DMS79 (cell line): ENCODE results near the gene REXO1.
"Not testable (repeated sequence)": the region's sequence is repeated elsewhere in the genome, so short reads cannot be mapped to it uniquely, and the experiment has no call there.

Source experiments
- DNase-seq: peaks from one replicate; lab custom pipeline; 2025; lab: John Stamatoyannopoulos, UW

REXO1 gene, protein sequence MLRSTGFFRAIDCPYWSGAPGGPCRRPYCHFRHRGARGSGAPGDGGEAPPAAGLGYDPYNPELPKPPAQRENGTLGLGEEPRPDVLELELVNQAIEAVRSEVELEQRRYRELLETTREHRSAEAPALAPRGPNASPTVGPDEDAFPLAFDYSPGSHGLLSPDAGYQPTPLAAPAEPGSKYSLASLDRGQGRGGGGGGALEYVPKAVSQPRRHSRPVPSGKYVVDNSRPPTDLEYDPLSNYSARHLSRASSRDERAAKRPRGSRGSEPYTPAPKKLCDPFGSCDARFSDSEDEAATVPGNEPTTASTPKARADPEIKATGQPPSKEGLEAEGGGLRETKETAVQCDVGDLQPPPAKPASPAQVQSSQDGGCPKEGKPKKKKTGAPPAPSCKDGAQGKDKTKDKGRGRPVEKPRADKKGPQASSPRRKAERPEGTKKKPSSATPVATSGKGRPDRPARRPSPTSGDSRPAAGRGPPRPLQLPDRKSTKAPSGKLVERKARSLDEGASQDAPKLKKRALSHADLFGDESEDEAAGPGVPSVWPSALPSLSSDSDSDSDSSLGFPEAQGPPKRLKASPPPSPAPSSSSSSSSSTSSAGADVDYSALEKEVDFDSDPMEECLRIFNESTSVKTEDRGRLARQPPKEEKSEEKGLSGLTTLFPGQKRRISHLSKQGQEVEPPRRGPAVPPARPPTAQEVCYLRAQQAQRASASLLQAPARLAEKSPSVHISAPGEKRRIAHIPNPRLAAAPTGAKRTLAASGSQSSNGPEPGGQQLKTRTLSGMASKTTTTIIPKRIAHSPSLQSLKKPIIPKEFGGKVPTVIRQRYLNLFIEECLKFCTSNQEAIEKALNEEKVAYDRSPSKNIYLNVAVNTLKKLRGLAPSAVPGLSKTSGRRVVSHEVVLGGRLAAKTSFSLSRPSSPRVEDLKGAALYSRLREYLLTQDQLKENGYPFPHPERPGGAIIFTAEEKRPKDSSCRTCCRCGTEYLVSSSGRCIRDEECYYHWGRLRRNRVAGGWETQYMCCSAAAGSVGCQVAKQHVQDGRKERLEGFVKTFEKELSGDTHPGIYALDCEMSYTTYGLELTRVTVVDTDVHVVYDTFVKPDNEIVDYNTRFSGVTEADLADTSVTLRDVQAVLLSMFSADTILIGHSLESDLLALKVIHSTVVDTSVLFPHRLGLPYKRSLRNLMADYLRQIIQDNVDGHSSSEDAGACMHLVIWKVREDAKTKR

GRCh38 chr19:1848399-1849131, at the start of gene REXO1:
REXO1 (minus strand) TSS chr19:1848483; CDS start chr19:1848358, 125 bp downstream.
- DNase-seq = peak; percentile 85

- no peak for DNase-seq
Observed at GRCh38 chr19:1896508-1896907, 48.2 kb upstream of the REXO1 start.

- no peak for DNase-seq
Observed at GRCh38 chr19:1893791-1894190, 45.5 kb upstream of the REXO1 start.

DNA sequence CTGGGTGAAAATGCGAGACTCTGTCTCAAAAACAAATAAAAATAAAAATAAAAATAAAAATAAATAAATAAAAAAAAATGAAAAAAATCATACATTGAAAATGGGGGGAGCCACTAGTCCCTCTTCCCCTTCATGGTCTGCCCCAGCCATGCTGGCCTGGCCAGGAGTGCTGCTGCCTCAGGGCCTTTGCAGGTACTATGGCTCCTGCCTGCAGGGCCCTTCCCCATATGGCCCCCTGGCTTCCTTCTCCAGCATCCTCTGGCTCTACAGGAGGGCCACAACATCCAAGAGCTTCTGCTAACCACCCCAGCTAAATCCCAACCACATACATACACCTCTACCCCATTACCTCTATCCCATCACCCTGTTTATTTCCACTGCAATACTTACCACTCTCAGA, 41.6 kb upstream of the REXO1 start:
- no peak for DNase-seq

DNA sequence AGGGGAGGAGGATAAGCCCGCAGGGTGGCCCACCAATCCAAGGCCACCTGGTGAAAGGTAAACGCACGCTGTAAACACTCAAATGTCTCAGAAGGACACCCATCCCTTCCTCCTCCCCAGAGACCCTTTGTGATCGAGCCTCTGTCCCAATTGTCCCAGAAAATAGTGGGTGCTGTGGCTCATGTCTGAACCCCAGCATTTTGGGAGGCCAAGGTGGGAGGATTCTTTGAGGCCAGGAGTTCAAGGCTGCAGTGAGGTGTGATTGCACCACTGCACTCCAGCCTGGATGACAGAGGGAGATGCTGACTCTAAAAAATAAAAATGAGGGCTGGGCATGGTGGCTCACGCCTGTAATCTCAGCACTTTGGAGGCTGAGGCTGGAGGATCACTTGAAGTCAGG, 40.1 kb upstream of the REXO1 start:
- DNase-seq = no peak

GRCh38 chr19:1886360-1886759, 38.1 kb upstream of the REXO1 start:
- not testable (repeated sequence) for DNase-seq

DNA sequence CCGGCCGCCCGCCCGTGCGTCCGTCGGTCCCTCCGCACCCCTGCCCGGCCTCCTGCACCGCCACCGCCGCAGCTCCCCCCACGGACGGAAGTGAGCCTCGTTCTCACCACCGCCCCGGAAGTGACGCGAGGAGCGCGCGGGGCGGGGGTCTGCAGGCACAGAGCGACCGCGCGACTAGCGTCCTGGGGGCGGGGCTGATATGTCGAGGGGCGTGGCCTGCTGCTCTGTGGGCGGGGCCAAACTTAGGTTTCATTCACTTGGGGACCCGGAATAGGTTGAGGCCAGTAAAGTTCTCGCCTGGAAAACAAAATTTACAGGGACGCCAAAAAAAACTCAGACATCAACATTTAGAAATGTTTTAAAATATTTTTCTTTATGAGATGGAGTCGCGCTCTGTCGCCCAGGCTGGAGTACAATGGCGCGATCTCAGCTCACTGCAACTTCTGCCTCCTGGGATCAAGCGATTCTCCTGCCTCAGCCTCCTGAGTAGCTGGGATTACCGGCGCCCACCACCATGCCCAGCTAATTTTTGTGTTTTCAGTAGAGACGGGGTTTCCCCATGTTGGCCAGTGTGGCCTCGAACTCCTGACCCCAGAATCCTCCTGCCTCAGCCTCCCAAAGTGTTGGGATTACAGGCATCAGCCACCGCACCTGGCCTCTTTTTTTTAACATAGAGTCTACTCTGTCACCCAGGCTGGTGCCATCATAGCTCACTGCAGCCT, 37.3 kb upstream of the REXO1 start, which contains the start of gene ABHD17A:
Gene ABHD17A, minus strand, starts transcription at position 99 of the 722 bp plus-strand sequence. CDS start 3,930 bp downstream, outside the sequence.
- DNase-seq = peak; percentile 49

GRCh38 chr19:1884719-1885334, 36.5 kb upstream of the REXO1 start:
- no peak for DNase-seq

DNA sequence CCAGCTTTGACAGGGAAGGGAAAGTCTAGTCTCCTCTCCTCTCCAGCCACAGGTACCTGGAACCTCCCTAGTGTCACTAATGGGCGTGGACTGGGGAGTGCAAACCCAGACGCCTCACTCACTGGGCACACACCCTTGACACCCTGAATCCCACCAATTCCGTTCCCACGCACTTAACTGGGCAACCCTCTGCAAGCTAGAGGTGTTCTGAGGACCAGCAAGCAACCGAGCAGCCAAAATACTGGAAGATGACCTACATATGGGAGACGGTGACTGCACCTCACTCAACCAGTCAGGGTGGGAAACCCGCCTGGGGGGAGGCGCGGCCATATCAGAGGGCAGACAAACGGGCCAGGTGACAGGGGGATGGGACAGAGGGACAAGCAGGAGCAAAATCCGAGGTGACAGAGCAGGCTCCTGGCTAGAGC, 36.0 kb upstream of the REXO1 start:
- no peak for DNase-seq

- no peak for DNase-seq
Observed at GRCh38 chr19:1883784-1884183, 35.5 kb upstream of the REXO1 start.

- DNase-seq = no peak
Observed at GRCh38 chr19:1882786-1883692, 34.8 kb upstream of the REXO1 start.

GRCh38 chr19:1882089-1882785, 34.0 kb upstream of the REXO1 start:
- DNase-seq = no peak

- DNase-seq = not testable (repeated sequence)
Observed at GRCh38 chr19:1881393-1882088, 33.3 kb upstream of the REXO1 start.

DNA sequence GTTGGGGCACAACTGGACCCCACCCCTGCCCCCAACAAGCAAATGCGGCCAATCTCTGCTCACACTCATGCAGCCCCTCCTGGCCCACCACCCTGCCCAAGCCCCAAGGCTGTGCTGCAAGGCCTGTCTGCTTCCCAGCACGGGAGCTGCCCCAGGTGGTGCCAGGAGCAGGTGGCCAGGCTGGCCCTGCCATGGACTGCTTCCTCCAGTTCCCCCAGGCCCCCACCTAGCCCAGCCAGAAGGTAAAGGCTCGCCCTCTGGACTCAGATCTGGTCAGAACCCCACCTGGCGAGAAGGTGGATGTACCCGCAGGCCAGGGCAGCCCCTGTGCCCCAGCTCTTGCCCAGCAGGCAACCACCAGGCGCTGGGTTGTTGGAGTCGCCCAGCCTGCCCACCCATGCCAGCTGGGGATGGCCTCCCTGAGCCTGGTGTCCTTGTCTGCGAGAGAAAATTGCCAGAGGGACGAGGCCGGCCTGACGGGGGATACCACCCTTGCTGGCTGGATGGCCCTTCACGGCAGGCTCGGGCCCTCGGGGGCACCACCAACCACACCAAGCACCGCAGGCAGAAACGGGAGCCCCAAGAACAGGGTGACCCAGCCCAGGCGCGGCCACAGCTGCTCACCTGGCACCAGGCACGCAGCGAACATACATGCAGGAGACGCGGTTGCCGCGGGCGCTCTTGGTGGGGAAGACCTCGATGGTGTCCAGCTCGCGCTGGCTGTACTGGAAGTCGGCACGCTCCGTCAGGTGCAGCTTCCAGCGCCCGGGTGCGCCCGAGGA, 32.5 kb upstream of the REXO1 start:
- DNase-seq = no peak

GRCh38 chr19:1879982-1880381, 31.7 kb upstream of the REXO1 start:
- not testable (repeated sequence) for DNase-seq

DNA sequence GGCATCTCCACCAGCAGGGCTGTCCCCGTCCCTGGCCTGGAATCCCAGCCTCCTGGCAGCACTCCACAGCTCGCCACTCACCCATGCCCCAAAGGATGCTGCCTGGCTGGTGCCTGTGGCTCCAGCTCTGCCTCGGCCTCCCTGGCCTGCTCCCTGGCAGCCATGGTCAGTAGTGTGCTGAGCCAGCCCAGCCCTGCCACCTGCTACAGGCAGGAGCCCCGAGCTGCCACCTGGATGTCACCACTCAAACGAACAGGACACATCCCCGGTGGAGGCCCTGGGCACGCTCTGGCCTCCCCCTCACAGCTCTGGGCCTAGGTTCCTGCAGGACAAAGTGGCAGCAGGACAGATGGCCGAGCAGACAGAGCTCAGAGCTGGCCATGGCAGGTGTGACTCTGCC, 30.3 kb upstream of the REXO1 start:
- not testable (repeated sequence) for DNase-seq

GRCh38 chr19:1877280-1877660, 29.0 kb upstream of the REXO1 start:
- DNase-seq = not testable (repeated sequence)
